ENCODE results near the gene ALG5.

The ALG5 gene

GRCh38 chr13:36979361-36980050 is 19.6 kb downstream of the ALG5 start:
- DNase-seq (ENCODE audit: low spot score), result no peak

- DNase-seq (ENCODE audit: low spot score), result no peak
Measured at GRCh38 chr13:36975172-36975571, 24.0 kb downstream of the ALG5 start.

- DNase-seq (ENCODE audit: low spot score), result no peak
Measured at GRCh38 chr13:36973621-36974295, 25.4 kb downstream of the ALG5 start.

GRCh38 chr13:36973009-36973408 is 26.1 kb downstream of the ALG5 start:
- DNase-seq (ENCODE audit: low spot score), result no peak

GRCh38 chr13:36966404-36966803 is 32.7 kb downstream of the ALG5 start:
- no peak for DNase-seq (ENCODE audit: low spot score)

GRCh38 chr13:36965767-36966166 is 33.4 kb downstream of the ALG5 start:
- DNase-seq (ENCODE audit: low spot score), result no peak

- no peak for DNase-seq (ENCODE audit: low spot score)
Measured at GRCh38 chr13:36959456-36960116, 39.6 kb downstream of the ALG5 start.

GRCh38 chr13:36954542-36954941 is 44.6 kb downstream of the ALG5 start:
- no peak for DNase-seq (ENCODE audit: low spot score)

- no peak for DNase-seq (ENCODE audit: low spot score)
Measured at GRCh38 chr13:36950920-36951319, 48.2 kb downstream of the ALG5 start.

GRCh38 chr13:36950330-36950729 is 48.8 kb downstream of the ALG5 start:
- no peak for DNase-seq (ENCODE audit: low spot score)

- no peak for DNase-seq (ENCODE audit: low spot score)
Measured at GRCh38 chr13:36945078-36945477, 54.1 kb downstream of the ALG5 start.

- DNase-seq (ENCODE audit: low spot score), result no peak
Measured at GRCh38 chr13:36925603-36926002, 73.5 kb downstream of the ALG5 start.

GRCh38 chr13:36924001-36924400 is 75.1 kb downstream of the ALG5 start:
- DNase-seq (ENCODE audit: low spot score), result no peak

- no peak for DNase-seq (ENCODE audit: low spot score)
Measured at GRCh38 chr13:36921631-36922301, 77.4 kb downstream of the ALG5 start.

- no peak for DNase-seq (ENCODE audit: low spot score)
Measured at GRCh38 chr13:36920616-36921185, 78.4 kb downstream of the ALG5 start.

GRCh38 chr13:36919833-36920615 is 79.1 kb downstream of the ALG5 start, which contains the start of gene SMAD9:
Gene SMAD9 (minus strand): TSS chr13:36920238. CDS start chr13:36879689, 40,549 bp downstream.
- DNase-seq (ENCODE audit: low spot score), result no peak

GRCh38 chr13:36919171-36919832 is 79.8 kb downstream of the ALG5 start:
- no peak for DNase-seq (ENCODE audit: low spot score)

GRCh38 chr13:36918246-36919131 is 80.7 kb downstream of the ALG5 start:
- DNase-seq (ENCODE audit: low spot score), result no peak

- no peak for DNase-seq (ENCODE audit: low spot score)
Measured at GRCh38 chr13:36917311-36917710, 81.8 kb downstream of the ALG5 start.

Measured in CD4-positive, alpha-beta T cell treated with Interleukin-2 at 100 ng/mL for 4 hours (primary cell).